ENCODE results near the gene GRIN1.

- TF ChIP-seq CTCF (IDR thresholded peaks at IDR 0.05) (no peak), POLR2A (IDR thresholded peaks at IDR 0.05) (no peak), EP300 (IDR thresholded peaks at IDR 0.05) (no peak), POLR2AphosphoS5 (IDR thresholded peaks at IDR 0.05) (no peak)
Measured at GRCh38 chr9:137190315-137190856, 51.4 kb downstream of the GRIN1 start.
